CD4-positive, alpha-beta T cell treated with Interleukin-15 for 4 hours (primary cell): ENCODE data around the gene TMEM229B.
A peak's percentile ranks its signal among the peaks of the same experiment; 100 is the strongest.

ENCODE experiments used
- DNase-seq: peaks from one replicate; pipeline ENCODE4 v3.0.0-alpha.2; 2020; ENCODE audit warnings: low spot score

TMEM229B gene

DNA sequence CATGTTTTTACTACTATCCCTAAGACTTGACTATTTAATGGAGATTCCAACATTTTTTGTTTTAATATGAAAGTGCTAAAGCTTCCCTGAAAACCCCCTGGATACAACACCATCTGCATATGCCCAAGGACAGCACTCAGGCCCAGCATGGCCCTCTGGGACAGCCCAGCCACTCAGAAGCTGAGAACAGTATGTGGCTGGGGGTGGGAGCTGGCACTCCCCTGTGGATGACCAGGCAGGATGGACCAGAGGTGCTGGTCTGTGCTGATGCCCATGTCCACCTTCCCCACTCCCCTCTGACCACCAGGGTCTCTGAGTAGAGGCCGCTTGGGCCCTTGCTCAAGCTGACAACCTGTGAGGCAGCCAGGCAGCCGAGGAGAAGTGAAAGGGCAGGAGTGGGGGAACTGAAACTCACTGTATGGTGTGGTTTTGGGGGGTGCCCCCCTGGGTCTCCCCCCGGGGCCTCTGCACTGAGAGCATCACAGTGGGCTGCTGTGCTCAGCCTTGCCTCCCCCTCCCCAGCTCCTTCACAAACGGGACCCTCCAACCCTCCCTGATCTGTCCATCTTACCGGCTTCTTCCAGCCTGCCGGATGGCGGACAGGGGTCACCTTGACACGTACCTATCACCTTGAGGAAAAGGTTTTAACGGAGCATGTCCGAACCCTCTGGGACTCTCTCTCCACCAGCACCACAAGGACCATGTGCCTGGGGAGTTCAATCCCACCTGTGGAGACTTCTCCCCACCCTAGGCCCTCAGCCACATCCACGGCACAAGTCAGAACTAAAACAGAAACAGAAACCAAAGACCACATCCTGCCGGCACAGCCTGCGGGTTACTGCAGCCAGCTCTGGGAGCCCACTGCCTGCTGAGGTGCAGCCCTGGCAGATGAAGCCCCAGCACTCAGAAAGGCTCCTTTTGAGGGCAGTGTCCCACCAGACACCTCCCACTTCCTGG is at the start of gene TMEM229B:
TSS of gene TMEM229B (minus strand) at position 785 of the 957 bp plus-strand sequence. CDS start 14,798 bp downstream, outside the sequence.
- DNase-seq, result peak; percentile 79

DNA sequence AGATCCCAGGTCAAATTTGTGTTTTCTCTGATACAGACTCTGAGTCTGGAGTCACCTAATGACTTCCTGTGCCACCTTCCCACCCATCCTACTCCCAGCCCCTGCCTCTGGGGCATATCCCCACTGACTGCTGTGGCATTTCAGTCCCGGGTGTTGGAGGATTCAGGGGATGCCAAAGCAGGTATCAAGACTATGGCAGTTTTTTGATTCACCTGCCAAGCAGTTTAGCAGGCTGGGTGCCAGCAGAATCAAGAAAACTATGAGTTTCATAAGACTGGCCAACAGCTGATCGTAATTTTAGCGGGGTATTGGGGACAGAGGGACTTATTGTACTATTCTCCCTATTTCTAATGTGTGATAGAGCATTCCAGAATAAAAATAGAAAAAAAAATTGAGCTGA is 49.2 kb upstream of the TMEM229B start:
- DNase-seq, result no peak

DNA sequence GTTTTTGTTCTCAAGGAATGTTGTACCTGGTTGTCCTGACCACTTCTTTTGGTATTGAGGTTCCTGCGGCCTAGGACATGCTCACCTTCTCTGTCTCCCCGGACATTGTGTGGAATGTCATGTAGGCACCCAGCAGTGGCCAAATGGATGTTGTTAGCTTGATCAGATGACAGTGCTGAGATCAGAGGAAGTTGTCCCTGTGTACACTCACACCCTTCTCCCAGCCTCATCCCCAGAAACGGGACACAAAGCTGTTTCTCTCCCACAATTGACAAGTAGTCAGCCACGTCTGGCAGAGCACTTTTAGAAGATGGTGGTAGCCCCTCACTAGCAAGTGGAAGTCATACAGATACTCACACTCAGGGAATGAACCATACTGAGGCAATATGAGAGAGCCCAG is 47.6 kb upstream of the TMEM229B start:
- no peak for DNase-seq

DNA sequence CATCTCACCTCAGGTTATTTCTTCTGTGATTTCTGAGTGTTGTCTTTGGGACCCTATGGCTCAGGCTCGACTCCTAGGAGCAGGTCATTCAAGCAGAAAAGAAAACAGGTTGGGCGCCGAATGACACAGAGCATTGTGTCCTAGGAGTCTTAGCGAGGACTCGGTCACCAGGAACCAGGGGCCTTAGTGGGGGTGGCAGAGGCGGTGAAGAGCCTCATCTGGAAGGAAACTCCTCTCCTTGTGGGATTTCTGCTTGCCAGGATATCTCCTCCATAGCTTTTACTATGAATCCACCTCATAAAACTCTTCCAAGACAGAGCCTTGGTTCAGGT is 45.2 kb upstream of the TMEM229B start:
- no peak for DNase-seq

DNA sequence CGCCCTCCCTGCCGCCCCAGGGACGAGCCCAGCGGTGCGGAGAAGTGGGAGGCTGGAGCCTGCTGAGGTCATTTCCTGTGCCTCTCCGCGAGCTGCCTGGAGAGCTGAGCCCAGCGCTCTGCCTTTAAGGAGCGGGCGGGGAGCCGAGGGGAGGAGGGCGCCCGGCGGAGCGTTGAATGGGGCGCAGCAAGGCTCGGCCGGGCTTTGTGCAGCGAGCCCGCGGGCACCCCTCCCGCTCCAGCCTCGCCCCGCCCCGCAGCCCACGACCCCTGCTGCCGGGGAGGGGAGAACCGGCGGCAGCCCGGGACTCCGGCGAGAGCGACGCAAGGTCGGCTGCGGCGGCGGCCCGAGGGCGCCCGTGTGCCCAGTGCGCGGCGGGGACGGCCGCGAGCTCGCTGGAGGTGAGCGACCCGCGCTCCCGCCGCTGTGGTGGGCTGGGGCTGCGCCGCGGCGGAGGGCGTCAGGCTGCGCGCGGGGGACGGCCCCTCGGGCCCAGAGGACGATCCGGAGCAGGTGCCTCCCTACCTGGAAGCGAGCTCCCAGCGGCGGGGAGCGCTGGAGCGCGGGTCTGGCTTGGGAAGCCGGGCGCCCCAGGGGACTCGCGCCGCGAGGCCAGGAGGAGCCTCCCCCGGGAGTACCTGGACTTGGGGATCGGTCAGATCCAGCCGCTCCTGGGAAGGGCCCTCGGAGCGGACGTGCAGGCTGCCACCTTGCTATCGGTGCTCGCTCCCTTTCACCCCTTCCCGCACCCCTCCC is 44.7 kb upstream of the TMEM229B start, which contains the start of gene PLEKHH1:
TSS of gene PLEKHH1 (plus strand) at position 293 of the 756 bp plus-strand sequence. CDS start 8,578 bp downstream, outside the sequence.
- DNase-seq, result peak; percentile 23

DNA sequence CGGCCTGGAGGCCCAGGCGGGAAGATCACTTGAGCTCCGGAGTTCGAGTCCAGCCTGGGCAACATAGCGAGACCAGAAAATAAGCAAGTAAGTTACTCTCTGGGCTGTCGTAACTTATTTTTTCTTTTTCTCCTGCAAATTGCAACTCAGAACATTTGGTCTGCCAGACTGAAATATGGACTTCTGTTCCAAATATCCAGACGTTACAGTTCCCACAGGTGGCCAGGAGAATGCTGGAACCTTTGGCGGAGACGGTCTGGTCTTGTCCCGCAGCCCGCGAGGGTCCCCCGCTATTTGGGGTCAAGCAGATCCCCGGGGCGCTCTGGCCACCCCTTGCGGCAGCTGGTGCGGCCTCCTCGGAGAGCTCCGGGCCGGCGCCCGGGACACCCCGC is 44.1 kb upstream of the TMEM229B start:
- no peak for DNase-seq

DNA sequence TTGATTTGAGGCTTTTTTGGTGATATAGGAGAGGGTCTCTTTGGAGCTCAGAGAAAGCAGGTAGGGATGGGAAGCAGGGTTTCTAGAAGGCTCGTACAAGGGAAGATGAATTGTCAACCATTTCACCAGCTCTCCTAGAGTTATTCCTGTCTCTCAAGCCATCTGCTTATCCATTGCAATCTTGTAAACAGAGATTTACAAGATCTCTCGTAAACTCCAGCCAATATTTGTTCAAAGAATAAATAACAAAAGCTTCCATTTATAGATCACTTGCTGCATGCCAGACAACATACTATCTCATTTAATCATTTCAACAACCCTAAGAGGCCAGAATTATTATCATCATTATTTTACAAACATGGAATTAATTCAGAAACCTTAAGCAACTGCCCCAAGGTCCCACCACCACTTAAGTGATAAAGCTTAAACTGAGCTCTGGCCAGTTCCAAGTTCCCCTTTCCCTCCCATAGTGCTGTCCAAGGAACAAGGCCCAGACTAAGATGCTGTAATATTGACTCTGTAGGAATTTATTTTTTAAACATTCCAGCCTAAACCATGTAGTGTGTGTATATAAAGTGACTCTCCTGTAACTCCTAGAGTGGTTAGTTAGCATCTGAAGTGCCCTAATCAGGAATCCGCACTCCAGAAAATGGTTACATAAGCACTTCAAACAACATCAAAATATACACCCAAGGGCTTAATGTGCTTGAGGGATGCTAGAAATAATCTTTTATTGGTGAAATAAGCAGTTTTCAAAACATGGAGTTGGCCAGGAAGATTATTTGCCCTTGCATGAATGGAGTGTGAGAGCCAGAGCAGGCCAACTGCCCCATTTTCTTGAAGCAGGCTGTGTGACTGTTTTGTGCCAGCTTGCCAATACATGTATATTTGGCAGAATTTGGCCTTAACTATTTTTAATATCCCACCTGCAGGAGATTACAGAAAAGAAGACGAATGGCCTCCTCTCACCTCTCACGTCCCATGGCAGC is 41.7 kb upstream of the TMEM229B start:
- no peak for DNase-seq

DNA sequence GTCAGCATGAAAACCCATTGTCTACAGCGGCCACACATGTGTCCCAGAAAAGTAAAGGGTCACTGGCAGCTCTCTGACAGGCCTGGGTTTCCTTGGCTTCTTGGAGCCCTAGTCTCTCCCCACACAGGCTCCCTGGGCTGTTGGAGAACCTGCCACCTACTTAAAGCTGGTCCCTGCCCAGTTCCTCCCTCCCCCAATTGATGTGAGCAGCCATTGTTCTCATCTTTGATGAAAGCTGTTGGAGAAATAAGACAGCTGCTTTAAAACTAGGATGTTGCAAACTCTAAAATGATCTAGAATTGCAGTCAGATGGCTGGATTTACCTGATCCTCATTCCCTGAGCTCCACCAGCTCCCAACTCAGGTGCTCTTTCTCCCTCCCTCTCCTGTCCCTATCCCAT is 39.8 kb upstream of the TMEM229B start:
- no peak for DNase-seq

DNA sequence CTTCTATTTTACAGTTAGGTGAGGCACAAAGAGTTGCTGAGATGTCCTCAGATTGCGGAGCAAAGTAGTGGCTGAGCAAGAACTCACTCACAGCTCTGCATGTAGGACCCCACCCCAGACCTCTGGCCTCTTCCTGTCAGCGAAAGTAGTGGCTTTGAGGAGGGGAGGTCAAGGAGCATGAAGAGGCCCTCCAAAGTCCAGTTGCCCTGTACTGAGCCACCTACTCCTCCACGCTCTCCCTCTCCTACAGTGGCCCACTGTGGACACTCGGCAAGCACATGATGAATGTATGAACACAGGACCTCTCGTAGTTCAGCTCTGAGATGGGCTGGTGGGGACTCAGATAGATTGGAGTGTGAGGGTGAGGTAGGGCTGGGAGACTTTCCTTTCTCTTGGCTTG is 39.2 kb upstream of the TMEM229B start:
- DNase-seq, result no peak

DNA sequence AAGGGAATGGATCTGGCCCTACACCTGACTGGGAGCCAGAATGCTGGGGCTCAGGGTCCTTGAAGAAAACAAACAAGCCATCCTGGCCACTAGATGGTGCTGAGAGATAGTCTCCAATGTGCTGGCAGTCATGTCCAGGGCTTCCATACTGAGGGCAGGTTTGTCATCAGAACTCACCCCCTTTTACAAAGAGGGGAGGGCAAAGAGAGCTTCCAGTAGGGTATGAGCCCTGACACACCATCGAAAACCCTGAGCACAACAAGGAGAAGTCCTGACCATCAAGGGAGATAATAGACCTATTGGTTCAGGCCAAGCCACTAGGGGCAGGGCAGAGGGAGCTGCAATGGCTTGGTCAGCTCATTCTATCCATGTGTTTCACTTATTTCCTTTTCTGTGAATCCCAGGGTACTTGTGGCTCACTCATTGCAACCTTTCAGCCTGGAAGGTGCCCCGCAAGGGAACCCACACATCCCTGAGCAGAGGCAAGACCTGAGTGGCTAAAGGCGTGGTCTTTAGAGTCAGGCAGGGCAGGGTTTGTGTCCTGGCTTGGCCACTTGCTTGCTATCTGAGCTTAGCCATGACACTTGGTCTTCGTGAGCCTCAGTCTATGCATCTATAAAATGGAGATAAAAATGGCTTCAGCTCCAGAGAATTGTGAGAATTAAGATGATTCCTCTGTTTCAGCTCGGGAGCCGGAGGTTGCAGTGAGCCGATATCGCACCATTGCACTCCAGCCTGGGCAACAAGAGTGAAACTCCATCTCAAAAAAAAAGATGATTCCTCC is 38.3 kb upstream of the TMEM229B start:
- DNase-seq, result peak; percentile 47

DNA sequence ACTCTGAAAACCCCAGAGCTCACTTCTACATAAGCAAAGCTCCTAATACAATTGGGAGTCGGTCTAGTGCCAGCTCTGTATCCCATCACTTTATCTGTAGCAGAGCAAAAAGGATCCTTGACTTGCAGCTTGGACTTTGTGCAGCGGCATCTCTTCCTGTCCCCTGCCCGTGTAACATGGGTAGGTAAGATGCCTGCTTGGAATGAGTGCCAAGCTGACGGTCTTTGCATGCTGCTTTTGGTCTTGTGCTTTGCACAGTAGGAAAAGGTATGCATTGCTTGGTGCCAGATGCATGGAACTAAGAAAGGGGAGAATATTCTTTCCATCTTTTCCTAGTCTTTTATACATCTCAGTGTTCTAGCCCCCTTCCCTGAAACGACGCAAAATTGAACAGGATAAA is 37.7 kb upstream of the TMEM229B start:
- no peak for DNase-seq

DNA sequence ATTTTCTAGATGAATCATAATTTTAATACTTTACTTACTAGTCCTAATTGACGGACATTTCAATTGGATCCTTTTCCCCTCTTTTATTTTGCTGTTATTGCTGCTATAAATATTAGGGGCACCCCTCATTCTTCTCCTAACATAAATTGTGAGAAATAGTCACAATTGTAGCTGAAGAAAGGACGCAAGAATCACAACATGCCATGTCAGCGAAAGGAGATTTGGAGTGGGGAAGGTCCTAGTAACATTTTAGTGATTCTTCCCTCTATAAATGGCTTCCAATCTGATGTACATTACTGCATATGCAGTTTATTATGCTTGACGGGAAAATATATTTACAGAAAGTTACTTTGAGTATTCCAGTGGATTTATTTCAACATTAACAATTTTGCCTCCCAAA is 36.9 kb upstream of the TMEM229B start:
- DNase-seq, result no peak

DNA sequence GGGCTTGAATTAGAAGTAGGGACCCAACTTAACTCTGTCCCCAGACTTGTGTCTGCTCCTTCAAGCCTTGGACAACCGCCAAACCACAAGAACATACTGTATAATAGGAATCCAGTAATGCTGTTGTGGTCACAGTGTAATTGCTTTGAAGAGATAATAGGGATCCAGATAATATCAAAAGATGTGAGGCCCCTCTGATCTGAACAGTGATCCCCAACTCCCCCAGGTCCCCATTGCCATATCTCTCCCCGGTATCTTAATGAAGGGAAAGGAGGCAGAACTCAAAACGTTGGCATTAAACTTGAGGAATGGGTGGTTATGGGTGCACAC is 36.1 kb upstream of the TMEM229B start:
- no peak for DNase-seq

DNA sequence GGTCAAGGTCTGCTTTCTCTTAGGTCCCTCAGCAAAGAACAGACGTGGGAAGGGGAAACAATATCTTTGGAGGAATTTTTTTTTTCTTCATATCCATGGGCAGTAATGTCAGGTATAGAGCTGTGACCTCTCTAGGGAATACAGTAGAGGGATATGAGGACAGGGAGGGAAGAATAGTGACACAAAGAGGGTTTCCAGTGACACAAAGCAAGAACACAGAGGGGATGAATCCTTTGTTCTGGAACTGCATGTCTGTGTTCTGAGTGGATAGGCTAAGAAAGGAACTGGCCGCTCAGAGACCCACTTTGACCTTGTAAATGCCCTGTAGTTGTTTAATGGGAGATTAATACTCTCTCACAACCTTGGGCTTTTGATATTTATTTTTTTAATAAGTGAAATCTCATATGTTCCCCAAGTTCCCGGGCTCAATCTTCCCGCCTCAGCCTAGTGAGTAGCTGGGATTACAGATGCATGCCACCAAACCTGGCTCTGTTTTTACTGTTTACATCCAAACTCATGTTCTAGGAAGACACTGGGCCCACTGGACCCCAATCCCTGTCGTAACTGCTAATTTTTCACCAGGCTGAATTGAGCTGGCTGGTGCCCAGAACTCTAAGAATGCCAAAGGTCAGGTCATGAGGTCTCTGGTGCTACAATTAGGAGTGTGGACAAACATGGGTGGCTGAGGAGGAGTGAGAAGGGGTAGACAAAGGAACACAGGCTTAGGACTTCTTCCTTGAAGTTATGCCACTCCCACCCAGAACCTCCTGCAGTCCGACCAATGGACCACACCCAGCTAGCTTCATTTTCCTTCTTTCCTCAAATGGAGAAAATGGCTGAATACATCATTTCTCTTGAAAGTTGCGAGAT is 35.5 kb upstream of the TMEM229B start:
- DNase-seq, result no peak

DNA sequence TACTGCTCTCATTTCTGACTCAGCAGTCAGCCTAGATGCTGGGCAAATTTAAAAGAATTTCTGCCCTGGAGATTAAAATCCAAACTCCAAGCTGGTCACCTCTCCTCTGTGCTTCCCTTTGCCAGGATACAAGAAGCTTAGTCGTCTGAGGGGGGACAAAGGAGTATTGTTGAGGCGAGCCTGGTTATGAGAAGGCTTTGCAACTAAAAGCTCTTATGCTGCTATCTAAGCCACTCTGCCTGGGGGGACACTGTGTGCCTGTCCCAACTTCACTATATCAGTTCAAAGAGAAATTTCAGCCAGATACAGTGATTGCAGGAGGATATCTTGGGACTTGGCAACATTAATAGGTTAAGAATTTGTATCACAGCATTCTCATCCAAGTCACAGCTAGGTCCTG is 33.7 kb upstream of the TMEM229B start:
- no peak for DNase-seq

DNA sequence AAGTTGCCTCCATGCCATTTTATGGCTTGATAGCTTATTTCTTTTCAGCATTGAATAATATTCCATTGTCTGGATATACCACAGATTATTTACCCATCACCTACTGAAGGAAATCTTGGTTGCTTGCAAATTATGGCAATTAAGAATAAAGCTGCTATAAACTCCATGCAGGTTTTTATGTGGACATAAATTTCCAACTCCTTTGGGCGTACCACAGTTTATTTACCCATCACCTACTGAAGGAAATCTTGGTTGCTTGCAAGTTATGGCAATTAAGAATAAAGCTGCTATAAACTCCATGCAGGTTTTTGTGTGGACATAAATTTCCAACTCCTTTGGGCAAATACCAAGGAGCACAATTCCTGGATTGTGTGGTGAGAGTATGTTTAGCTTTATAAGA is 32.0 kb upstream of the TMEM229B start:
- DNase-seq, result no peak

DNA sequence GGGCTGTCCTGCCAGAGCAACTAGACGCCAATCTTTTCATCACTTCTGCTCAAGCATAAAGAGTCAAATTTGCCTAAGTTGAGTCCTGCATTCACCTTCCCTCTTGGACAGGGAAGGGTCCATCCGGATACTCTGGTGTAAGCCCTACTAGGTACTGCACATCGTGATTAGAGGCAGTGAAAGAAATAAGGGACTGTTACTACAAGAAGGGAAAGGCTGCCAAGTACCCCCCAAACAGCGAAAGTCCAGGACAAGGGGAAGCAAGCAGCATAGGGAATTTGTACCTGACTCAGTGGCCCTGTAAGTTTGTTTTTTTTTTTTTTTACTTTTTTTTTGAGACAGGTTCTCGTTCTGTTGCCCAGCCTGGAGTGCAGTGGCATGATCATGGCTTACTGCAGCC is 30.9 kb upstream of the TMEM229B start:
- no peak for DNase-seq

DNA sequence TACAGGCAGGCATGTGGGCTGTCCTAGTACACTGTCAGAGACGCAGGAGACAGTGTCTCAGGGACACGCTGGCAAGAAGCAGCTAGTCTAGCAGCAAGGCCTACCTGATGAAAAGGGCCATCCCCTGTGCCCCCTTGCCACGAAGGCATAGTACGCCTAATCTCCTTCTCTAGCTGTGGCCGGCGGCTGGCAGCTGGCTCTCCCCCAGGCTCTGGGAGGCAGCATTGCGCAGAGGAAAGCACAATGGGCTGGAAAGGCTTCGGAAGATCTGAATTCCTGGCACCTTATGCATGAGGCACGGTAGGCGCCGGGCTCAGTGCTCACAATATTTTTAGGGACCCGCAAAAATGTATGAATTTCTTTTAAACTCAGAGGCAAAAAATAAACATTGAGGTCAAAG is 28.6 kb upstream of the TMEM229B start:
- no peak for DNase-seq

DNA sequence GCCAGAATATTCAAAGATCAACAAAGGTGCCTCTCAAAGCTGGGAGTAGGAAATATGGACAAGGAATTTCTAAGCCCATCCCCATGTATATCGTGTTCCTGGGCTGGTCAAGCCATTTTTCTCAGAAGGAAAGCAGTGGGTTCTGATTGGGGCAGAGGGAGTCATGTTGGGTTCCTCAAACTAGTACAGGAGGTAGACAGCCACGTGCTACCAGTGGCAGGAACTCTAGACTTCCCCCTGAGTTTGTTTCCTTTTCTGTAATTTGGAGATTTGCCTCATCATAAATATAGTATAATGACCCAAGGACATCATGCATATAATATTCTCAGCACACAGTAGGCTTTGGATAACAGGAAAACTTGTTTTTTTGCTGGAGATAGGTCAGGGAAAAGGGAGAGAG is 28.2 kb upstream of the TMEM229B start:
- DNase-seq, result no peak

DNA sequence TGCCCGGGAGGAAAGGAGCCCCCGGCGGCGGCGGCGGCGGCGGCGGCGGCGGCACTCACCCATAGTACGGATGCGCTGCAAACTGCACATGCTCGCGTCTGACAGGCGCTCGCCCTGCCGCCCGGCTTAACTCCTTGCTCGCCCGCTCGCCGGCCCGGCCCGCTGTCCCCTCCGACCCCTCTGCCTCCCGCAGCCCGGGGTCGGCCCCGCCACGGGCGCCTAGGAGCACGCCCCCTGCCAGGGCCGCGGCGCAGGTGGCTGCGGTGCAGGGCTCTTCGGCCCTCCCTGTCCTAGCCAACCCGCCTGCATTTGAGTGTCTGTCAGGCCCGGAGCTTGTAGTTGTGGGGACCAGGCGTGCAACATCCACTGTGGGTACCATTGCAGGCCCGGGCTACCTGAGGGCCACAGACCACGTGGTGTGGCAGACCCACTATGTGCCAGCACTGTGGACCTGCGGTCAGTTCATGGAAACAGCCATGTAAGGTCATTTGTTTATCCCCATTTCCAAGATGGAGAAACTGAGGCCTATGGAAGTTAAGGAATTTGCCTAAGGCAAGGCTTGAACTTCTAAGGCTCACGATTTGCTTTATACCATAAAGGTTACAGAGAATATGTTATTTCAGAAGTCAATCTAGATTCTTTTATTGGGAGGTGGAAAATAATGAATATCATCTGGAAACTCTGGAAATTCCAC is 27.0 kb upstream of the TMEM229B start:
- peak; percentile 28 for DNase-seq
